HG03457 (cell line): ENCODE measurements around the gene CCR7.

Source experiments
- ATAC-seq: cut with Tn5 transposase; IDR thresholded peaks from one replicate; pipeline ENCODE4 v1.9.1; 2021; ENCODE audit warnings: moderate number of reproducible peaks; ENCODE audit not compliant: unreplicated experiment

CCR7 gene

GRCh38 chr17:40563220-40564052, 1.8 kb downstream of the CCR7 start:
- ATAC-seq: no peak

- ATAC-seq: no peak
Observed at GRCh38 chr17:40562838-40563219, 2.4 kb downstream of the CCR7 start.

GRCh38 chr17:40561871-40562611, 3.2 kb downstream of the CCR7 start:
- ATAC-seq: no peak

GRCh38 chr17:40561294-40561870, 3.9 kb downstream of the CCR7 start:
- peak; percentile 10 for ATAC-seq

- ATAC-seq: peak; percentile 36
Observed at GRCh38 chr17:40560592-40561293, 4.5 kb downstream of the CCR7 start.

GRCh38 chr17:40559954-40560591, 5.2 kb downstream of the CCR7 start:
- ATAC-seq: no peak

- ATAC-seq: no peak
Observed at GRCh38 chr17:40559564-40559916, 5.7 kb downstream of the CCR7 start.

GRCh38 chr17:40558890-40559563, 6.2 kb downstream of the CCR7 start:
- no peak for ATAC-seq

GRCh38 chr17:40558300-40558889, 6.9 kb downstream of the CCR7 start:
- no peak for ATAC-seq

GRCh38 chr17:40557531-40558299, 7.6 kb downstream of the CCR7 start:
- no peak for ATAC-seq

GRCh38 chr17:40556884-40557414, 8.3 kb downstream of the CCR7 start:
- no peak for ATAC-seq

- ATAC-seq: no peak
Observed at GRCh38 chr17:40556198-40556661, 9.0 kb downstream of the CCR7 start.

- ATAC-seq: no peak
Observed at GRCh38 chr17:40555296-40556190, 9.7 kb downstream of the CCR7 start.

GRCh38 chr17:40554646-40555295, 10.5 kb downstream of the CCR7 start:
- no peak for ATAC-seq

GRCh38 chr17:40553694-40554534, 11.4 kb downstream of the CCR7 start:
- no peak for ATAC-seq
